Progenitor cell of endocrine pancreas (in vitro differentiated cells): Measurements from ENCODE around the gene ARSJ. TPM values are rescaled to one million over a fixed set of nuclear protein-coding genes. Genes with fewer than 3 reads are reported as not detected.

ENCODE experiments used
- DNase-seq: peaks from one replicate; pipeline ENCODE4 v3.0.0; 2021; ENCODE audit warnings: low spot score; ENCODE audit not compliant: unreplicated experiment
- H3K27ac Mint-ChIP-seq: 2 replicates; pipeline ENCODE4 v1.8.0; 2021; ENCODE audit warnings: mild to moderate bottlenecking, moderate library complexity, mixed read lengths
- H3K27me3 Mint-ChIP-seq: 2 replicates; pipeline ENCODE4 v1.8.0; 2021; ENCODE audit warnings: mixed read lengths
- H3K36me3 Mint-ChIP-seq: 2 replicates; pipeline ENCODE4 v1.8.0; 2022; ENCODE audit warnings: mixed read lengths; ENCODE audit not compliant: insufficient read depth
- H3K4me1 Mint-ChIP-seq: 2 replicates; pipeline ENCODE4 v1.8.0; 2021; ENCODE audit warnings: low read depth, mixed read lengths
- H3K4me3 Mint-ChIP-seq: 2 replicates; pipeline ENCODE4 v1.8.0; 2021; ENCODE audit warnings: low read depth, mild to moderate bottlenecking, moderate library complexity, mixed read lengths
- H3K9me3 Mint-ChIP-seq: 2 replicates; pipeline ENCODE4 v1.8.0; 2021; ENCODE audit warnings: low read depth, mixed read lengths
- total RNA-seq: library from RNA; stranded (reverse); gene quantifications from 2 replicates; pipeline ENCODE4 v1.2.1, GENCODE V29; 2021
- TF ChIP-seq, protein P1 (sequence below): fragments of 200-600 bp; sonication (generic); IDR thresholded peaks from one replicate; pipeline ENCODE4 v1.5.0; 2021; ENCODE audit warnings: antibody characterized with exemption, mild to moderate bottlenecking; ENCODE audit not compliant: unreplicated experiment

The ARSJ gene
- total RNA-seq, 1 donor from 2014 or later = 0.46 TPM

DNA sequence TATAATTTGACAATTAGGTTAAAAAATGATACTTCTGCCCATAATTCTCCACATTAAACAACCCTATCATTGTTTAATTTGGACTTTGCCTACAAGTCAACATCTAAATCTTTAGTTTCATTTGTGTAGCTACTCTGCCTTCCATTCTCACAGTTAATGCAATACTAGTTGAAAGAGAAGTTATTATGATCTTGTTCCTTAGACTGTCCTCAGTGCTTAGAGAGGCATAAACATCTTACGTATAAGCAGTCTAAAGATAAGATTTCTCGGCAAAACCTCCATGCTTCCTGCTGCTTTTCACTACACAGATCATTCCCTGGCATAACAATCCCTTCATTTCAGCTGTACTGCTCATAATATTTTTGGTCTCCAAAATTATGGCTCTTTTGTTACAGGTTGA is 112.8 kb downstream of the ARSJ start:
- Mint-ChIP-seq H3K36me3 (no peaks in the 10 kb centered on the region), H3K4me1 (no peaks in the 10 kb centered on the region), H3K27ac (no peak overlapping the region), H3K9me3 (peaks cover 7% of the 10 kb centered on the region), H3K27me3 (no peaks in the 10 kb centered on the region), H3K4me3 (no peak overlapping the region)
- TF ChIP-seq, protein P1, sequence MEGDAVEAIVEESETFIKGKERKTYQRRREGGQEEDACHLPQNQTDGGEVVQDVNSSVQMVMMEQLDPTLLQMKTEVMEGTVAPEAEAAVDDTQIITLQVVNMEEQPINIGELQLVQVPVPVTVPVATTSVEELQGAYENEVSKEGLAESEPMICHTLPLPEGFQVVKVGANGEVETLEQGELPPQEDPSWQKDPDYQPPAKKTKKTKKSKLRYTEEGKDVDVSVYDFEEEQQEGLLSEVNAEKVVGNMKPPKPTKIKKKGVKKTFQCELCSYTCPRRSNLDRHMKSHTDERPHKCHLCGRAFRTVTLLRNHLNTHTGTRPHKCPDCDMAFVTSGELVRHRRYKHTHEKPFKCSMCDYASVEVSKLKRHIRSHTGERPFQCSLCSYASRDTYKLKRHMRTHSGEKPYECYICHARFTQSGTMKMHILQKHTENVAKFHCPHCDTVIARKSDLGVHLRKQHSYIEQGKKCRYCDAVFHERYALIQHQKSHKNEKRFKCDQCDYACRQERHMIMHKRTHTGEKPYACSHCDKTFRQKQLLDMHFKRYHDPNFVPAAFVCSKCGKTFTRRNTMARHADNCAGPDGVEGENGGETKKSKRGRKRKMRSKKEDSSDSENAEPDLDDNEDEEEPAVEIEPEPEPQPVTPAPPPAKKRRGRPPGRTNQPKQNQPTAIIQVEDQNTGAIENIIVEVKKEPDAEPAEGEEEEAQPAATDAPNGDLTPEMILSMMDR = no peak
- DNase-seq = no peak

DNA sequence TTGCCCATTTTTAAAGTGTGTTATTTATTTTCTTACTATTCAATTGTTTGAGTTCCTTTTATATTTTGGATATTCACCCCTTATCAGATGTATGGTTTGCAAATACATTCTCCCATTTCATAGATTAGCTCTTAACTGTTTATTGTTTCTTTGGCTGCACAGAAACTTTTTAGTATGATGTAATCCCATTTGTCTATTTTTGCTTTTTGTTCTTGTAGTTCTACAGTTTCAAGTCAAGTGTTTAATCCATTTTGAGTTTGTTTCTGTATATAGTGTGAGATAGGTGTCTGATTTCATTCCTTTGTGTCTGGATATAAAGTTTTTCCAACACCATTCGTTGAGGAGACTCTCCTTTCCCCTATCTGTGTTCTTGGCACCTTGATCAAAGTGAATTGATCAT is 120.5 kb downstream of the ARSJ start:
- Mint-ChIP-seq H3K27me3 (no peaks in the 10 kb centered on the region), H3K4me3 (no peak overlapping the region), H3K36me3 (no peaks in the 10 kb centered on the region)

DNA sequence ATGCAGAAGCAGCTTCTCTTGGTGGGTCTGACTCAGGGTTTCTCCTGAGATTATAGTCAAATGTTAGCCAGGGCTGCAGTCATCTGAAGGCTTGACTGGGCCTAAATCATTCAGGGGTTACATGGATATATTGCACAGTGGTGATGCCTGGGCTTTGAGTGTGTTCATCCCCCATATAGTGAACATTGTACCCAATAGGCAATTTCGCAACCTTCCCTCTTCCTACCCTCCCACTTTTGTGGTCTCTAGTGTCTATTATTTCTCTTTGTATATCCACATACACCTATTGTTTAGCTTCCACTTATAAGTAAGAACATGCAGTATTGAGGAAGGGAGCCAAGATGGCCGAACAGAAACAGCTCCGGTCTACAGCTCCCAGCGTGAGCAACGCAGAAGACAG is 127.6 kb downstream of the ARSJ start:
- TF ChIP-seq, protein P1 = no peak
- DNase-seq = no peak
- H3K4me3 Mint-ChIP-seq = no peak overlapping the region
- H3K9me3 Mint-ChIP-seq = peaks cover 6% of the 10 kb centered on the region
- H3K27ac Mint-ChIP-seq = no peak overlapping the region
- peaks cover 8% of the 10 kb centered on the region for H3K4me1 Mint-ChIP-seq
- no peaks in the 10 kb centered on the region for H3K27me3 Mint-ChIP-seq
- H3K36me3 Mint-ChIP-seq = no peaks in the 10 kb centered on the region

More for the DNA sequence above, 120.5 kb downstream of the ARSJ start:
- Mint-ChIP-seq H3K27ac (no peak overlapping the region), H3K4me1 (no peaks in the 10 kb centered on the region), H3K9me3 (peaks cover 3% of the 10 kb centered on the region)
- DNase-seq = no peak
- TF ChIP-seq, protein P1 = no peak

Other genes starting within 250 kb of the ARSJ start
- 72.2 and 74.4 TPM in 2 replicates for gene CAMK2D, start 217.9 kb downstream of the ARSJ start, total RNA-seq